ENCODE results near the gene CLDN2. TPM values are rescaled to one million over a fixed set of nuclear protein-coding genes. Genes with fewer than 3 reads are reported as not detected.

The CLDN2 gene
- total and polyA plus RNA-seq, 12 donors, result 0.06 to 10.0 (median 1.7) TPM

DNA sequence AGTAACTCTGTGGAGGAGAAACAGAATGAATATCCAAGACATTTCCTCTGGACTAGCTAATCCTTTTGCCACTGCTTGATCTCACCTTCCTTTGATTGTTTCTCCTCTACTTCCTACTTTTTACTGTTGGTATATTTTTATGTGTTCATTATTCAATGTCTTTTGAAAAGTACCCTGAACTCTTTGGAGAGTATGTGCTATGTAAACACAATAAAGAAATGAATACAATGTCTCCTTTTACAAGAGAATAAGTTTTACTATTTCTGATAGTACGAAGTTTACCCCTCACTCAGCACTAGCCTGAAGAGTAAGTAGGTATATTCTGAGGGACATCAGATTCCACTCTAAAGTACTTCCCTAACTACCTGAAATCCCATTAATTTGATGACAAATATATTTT, 19.9 kb downstream of the CLDN2 start:
- WGBS, 4 donors, result 83 to 96% (median 93%) methylated on average over 1 of the region's 1 CpG
- Histone ChIP-seq H3K27me3 (no peaks in the 10 kb centered on the region), H3K4me3 (no peak overlapping the region), H3K36me3 (replicated peaks in 1 of 2) (peaks cover 0 to 6% of the 10 kb centered on the region in 2 donors), H3K4me1 (replicated peaks in 1 of 2) (no peaks in the 10 kb centered on the region), H3K27ac (no peak overlapping the region), H3K9me3 (replicated peaks in 1 of 3) (no peaks in the 10 kb centered on the region)
- TF ChIP-seq POLR2A (IDR thresholded peaks at IDR 0.05), result no peak
- TF ChIP-seq, protein P1, sequence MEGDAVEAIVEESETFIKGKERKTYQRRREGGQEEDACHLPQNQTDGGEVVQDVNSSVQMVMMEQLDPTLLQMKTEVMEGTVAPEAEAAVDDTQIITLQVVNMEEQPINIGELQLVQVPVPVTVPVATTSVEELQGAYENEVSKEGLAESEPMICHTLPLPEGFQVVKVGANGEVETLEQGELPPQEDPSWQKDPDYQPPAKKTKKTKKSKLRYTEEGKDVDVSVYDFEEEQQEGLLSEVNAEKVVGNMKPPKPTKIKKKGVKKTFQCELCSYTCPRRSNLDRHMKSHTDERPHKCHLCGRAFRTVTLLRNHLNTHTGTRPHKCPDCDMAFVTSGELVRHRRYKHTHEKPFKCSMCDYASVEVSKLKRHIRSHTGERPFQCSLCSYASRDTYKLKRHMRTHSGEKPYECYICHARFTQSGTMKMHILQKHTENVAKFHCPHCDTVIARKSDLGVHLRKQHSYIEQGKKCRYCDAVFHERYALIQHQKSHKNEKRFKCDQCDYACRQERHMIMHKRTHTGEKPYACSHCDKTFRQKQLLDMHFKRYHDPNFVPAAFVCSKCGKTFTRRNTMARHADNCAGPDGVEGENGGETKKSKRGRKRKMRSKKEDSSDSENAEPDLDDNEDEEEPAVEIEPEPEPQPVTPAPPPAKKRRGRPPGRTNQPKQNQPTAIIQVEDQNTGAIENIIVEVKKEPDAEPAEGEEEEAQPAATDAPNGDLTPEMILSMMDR (IDR thresholded peaks at IDR 0.05), result no peak
- DNase-seq, result no peak
- intact Hi-C loops (cut with DNase I), result no loop called here

DNA sequence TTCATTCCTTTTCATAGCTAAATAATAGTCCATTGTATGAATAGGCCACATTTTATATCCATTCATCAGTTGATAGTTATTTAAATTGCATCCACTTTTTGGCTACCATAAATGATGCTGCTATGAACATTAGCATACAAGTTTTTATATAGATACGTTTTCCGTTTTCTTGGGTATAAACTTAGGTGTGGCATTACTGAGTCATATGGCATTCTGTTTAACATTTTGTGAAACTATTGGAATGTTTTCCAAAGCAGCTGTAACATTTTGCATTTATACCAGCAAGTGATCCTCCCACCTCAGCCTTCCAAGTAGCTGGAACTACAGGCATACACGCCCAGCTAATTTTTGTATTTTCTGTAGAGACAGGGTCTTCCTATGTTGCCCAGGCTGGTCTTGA, 26.3 kb downstream of the CLDN2 start:
- Histone ChIP-seq H3K9me3 (replicated peaks in 1 of 3) (no peaks in the 10 kb centered on the region), H3K27me3 (no peaks in the 10 kb centered on the region), H3K36me3 (replicated peaks in 1 of 2) (peaks cover 0 to 4% of the 10 kb centered on the region in 2 donors), H3K27ac (no peak overlapping the region), H3K4me1 (replicated peaks in 1 of 2) (no peaks in the 10 kb centered on the region), H3K4me3 (no peak overlapping the region)
- TF ChIP-seq, protein P1 (IDR thresholded peaks at IDR 0.05), result no peak
- WGBS, 4 donors, result 78 to 96% (median 91%) methylated on average over 3 of the region's 3 CpGs
- no peak for DNase-seq
- intact Hi-C loops (cut with DNase I), result no loop called here

DNA sequence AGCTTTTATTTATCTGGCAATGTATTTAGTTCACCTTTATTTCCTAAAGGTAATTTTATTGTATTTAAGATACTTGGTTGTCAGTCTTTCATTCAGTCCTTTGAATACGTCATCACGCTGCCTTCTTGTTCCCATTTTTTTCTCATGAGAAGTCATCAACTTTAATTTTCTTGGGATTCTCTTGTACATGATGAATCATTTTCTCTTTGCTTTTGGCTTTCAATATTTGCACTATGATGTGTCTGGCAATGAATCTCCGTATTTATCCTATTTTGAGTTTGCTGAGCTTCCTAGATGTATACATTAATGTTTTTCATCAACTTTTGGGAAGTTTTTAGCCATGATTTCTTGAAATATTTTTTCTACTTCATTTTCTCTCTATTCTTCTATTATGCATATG, 28.4 kb downstream of the CLDN2 start:
- 79 to 95% (median 88%) methylated on average over 3 of the region's 3 CpGs for WGBS, 4 donors
- no peak for DNase-seq
- no peaks in the 10 kb centered on the region for H3K4me1 ChIP-seq (replicated peaks in 1 of 2)
- no peak overlapping the region for H3K4me3 ChIP-seq
- H3K27me3 ChIP-seq, result no peaks in the 10 kb centered on the region
- H3K36me3 ChIP-seq (replicated peaks in 1 of 2), result no peaks in the 10 kb centered on the region
- TF ChIP-seq POLR2A (IDR thresholded peaks at IDR 0.05), result no peak
- TF ChIP-seq, protein P1 (IDR thresholded peaks at IDR 0.05), result no peak
- intact Hi-C loops (cut with DNase I), result no loop called here
- no peaks in the 10 kb centered on the region for H3K9me3 ChIP-seq (replicated peaks in 1 of 3)
- H3K27ac ChIP-seq, result no peak overlapping the region

DNA sequence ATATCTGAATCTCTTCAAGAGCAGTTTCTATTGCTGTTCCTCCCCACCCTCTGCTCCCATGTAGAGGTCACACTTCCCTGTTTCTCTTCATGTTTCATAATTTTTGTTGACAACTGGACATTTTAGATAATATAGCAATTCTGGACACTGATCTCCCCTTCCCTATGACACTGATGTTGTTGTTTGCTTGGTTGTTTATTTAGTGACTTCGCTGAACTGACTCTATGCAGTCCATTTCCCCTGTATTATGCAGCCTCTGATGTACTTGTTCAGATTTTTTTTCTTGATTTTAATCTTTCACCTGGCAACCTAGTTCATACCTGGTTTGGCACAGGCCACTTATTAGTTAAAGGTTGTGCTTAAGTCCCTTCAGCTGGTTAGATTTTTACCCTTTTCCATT, 29.2 kb downstream of the CLDN2 start:
- Histone ChIP-seq H3K27me3 (no peaks in the 10 kb centered on the region), H3K9me3 (replicated peaks in 1 of 3) (no peaks in the 10 kb centered on the region), H3K4me3 (no peak overlapping the region), H3K27ac (no peak overlapping the region), H3K36me3 (replicated peaks in 1 of 2) (no peaks in the 10 kb centered on the region), H3K4me1 (replicated peaks in 1 of 2) (no peaks in the 10 kb centered on the region)
- DNase-seq, result no peak
- TF ChIP-seq POLR2A (IDR thresholded peaks at IDR 0.05), result no peak
- TF ChIP-seq, protein P1 (IDR thresholded peaks at IDR 0.05), result no peak
- intact Hi-C loops (cut with DNase I), result no loop called here
- 79 to 97% (median 90%) methylated on average over 1 of the region's 1 CpG for WGBS, 4 donors

All from adrenal gland (tissue), 12 donors.